Measurements from ENCODE around the gene ACTL10. TPM values are rescaled to one million over a fixed set of nuclear protein-coding genes. Genes with fewer than 3 reads are reported as not detected.
A peak's percentile ranks its signal among the peaks of the same experiment; 100 is the strongest.

ACTL10 gene
- total RNA-seq, 8 experiments from 2014 or later = 0.36 to 4.4 (median 1.6) TPM

DNA sequence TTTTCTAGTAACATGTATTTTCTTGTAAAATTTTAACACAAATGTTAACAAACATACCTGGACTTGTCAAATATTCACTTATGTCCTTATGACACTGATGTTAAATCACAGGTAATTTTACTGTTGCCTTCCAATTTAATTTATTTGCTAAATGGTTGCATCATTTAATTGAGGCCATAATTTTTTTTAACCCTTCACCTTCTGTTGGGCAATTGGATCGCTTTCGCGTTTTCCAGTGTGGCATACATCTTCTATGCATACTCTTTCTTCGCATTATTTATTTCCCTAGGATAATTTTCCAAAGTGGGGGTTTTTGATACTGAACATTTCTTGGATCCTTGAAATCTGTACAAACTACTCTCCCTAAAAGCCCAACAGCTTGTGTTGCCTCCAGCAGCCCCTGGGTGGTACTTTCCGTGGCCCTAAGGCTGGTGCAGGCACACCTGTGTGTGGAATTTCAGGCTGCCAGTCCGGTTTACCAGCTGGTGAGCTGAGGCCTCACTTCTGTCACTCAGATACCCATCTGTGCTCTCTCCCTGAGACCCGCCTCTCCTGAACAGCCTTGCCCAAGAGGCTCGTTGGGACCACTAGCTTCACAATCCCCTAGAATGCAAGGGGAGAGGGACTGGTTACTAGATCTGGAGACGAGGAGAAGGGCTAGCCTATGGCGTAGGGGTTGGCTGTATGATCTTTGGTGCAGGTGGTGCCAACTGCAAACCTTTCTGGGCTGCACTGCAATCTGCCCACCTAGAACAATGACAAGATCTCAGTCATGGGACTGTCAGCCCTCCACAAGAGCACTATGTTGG, 15.8 kb upstream of the ACTL10 start:
- 60 to 100% (median 92%) methylated on average over 1 to 7 of the region's 10 CpGs for WGBS, 10 experiments
- Histone ChIP-seq H3K4me1 (replicated peaks in 1 of 2) (peaks cover 21 to 24% of the 10 kb centered on the region in 2 donors), H3K27ac (no peak overlapping the region), H3K4me3 (no peak overlapping the region)
- no peak for ATAC-seq (replicated peaks in 6 of 8)
- in situ Hi-C loops (cut with MboI; ENCODE audit: low pct_unique_long_range_greater_than_20kb in 2 of 9, low sequenced_read_pairs in 9 of 9, unreplicated experiment in 9 of 9) = loop anchor here in 3 of 9 experiments (10.0 kb wide), 2 partner anchors 186 to 196 kb away; no protein-coding TSS in a partner anchor

DNA sequence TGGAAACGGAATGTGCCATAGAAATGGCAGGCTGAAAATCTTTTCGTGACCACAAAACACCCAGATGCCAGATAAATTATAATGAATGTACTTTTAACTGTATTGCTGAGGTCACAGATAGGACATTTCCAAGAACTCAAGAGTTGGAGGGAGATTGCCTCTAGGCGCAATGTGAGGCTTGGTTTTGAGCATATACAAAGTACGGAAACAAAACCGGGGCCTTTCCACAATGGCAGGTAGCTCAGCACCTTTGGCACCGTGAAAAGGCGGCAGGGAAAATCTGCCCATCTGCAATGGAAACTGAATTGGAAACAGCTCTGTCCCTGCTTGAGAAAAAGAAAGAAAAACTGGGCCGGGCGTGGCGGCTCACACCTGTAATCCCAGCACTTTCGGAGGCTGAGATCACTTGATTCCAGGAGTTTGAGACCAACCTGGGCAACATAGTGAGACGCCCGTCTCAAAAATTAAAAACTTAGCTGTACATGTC, 15.1 kb upstream of the ACTL10 start:
- no peak overlapping the region for H3K4me3 ChIP-seq
- no peak for ATAC-seq (replicated peaks in 6 of 8)
- WGBS, 10 experiments = 81 to 100% (median 93%) methylated on average over 1 to 12 of the region's 13 CpGs; no CpG with 5 or more reads in 2 of the 10 experiments
- H3K4me1 ChIP-seq (replicated peaks in 1 of 2) = peaks cover 21 to 24% of the 10 kb centered on the region in 2 donors
- in situ Hi-C loops (cut with MboI; ENCODE audit: low pct_unique_long_range_greater_than_20kb in 2 of 9, low sequenced_read_pairs in 9 of 9, unreplicated experiment in 9 of 9) = loop anchor here in 3 of 9 experiments (10.0 kb wide), 2 partner anchors 187 to 197 kb away; no protein-coding TSS in a partner anchor
- no peak overlapping the region for H3K27ac ChIP-seq

- WGBS, 10 experiments = 6 to 63% (median 27%) methylated on average over 1 to 9 of the region's 16 CpGs; no CpG with 5 or more reads in 2 of the 10 experiments
- ATAC-seq (replicated peaks in 6 of 8) = peak; percentile 44 to 86 (median 66)
- Histone ChIP-seq H3K27ac (no peak overlapping the region), H3K4me1 (replicated peaks in 1 of 2) (peaks cover 21 to 24% of the 10 kb centered on the region in 2 donors), H3K4me3 (no peak overlapping the region)
- in situ Hi-C loops (cut with MboI; ENCODE audit: low pct_unique_long_range_greater_than_20kb in 2 of 9, low sequenced_read_pairs in 9 of 9, unreplicated experiment in 9 of 9) = loop anchor here in 3 of 9 experiments (10.0 kb wide), 2 partner anchors 189 to 199 kb away; no protein-coding TSS in a partner anchor
Observed at GRCh38 chr20:33653218-33653899, 13.4 kb upstream of the ACTL10 start.

- peaks cover 19 to 22% of the 10 kb centered on the region in 2 donors for H3K4me1 ChIP-seq (replicated peaks in 1 of 2)
- in situ Hi-C loops (cut with MboI; ENCODE audit: low pct_unique_long_range_greater_than_20kb in 2 of 9, low sequenced_read_pairs in 9 of 9, unreplicated experiment in 9 of 9) = loop anchor here in 3 of 9 experiments (10.0 kb wide), 2 partner anchors 189 to 199 kb away; no protein-coding TSS in a partner anchor
- H3K4me3 ChIP-seq = no peak overlapping the region
- WGBS, 10 experiments = 68 to 100% (median 90%) methylated on average over 1 to 11 of the region's 11 CpGs; no CpG with 5 or more reads in 5 of the 10 experiments
- no peak for ATAC-seq (replicated peaks in 6 of 8)
- no peak overlapping the region for H3K27ac ChIP-seq
Observed at GRCh38 chr20:33653900-33654596, 12.7 kb upstream of the ACTL10 start.

DNA sequence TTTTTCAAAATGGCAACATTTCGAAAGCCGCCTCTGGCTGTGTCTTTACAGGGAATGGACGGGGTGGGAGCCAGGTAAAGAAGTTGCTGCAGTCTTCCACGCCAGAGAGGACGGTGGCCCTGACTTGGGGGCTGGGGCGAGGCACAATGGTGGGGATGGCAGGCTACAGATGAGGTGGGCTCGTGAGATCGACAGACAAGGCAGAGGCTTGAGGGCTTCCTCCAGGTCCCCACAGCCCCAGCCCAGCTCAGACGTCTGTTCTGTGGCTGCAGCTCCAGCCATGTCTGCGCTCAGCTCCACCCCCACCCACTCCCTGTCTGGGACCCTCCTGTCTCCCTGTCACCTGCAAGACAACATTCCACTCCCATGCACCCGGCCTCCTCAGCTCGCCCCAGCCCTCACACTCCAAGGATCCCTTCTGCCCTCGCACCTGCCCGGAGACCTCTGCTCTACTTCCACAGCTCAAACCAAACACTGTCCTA, 12.0 kb upstream of the ACTL10 start:
- H3K4me3 ChIP-seq = no peak overlapping the region
- ATAC-seq (replicated peaks in 6 of 8) = peak in 1 of 8 experiments; percentile 2
- 48 to 100% (median 80%) methylated on average over 1 to 8 of the region's 14 CpGs; no CpG with 5 or more reads in 6 of the 10 experiments for WGBS, 10 experiments
- in situ Hi-C loops (cut with MboI; ENCODE audit: low pct_unique_long_range_greater_than_20kb in 2 of 9, low sequenced_read_pairs in 9 of 9, unreplicated experiment in 9 of 9) = loop anchor here in 3 of 9 experiments (10.0 kb wide), 2 partner anchors 190 to 200 kb away; no protein-coding TSS in a partner anchor
- H3K27ac ChIP-seq = no peak overlapping the region
- H3K4me1 ChIP-seq (replicated peaks in 1 of 2) = peaks cover 13 to 17% of the 10 kb centered on the region in 2 donors

DNA sequence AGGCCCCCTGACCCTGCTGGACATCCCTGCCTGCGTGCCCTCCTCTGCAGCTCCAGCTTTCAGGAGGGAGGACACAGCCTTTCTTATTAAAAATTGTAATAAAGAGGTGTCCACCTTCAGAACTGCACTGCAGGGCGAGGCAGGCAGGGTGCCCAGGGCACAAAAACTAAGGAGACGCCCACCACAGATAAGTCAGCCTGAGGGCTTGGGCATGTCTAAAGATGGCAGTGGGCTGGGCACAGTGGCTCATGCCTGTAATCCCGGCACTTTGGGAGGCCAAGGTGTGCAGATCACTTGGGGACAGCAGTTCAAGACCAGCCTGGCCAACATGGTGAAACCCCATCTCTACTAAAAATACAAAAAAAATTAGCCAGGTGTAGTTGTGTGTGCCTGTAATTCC, 11.6 kb upstream of the ACTL10 start:
- Histone ChIP-seq H3K27ac (no peak overlapping the region), H3K4me1 (replicated peaks in 1 of 2) (peaks cover 9 to 17% of the 10 kb centered on the region in 2 donors), H3K4me3 (no peak overlapping the region)
- ATAC-seq (replicated peaks in 6 of 8) = peak in 1 of 8 experiments; percentile 1
- in situ Hi-C loops (cut with MboI; ENCODE audit: low pct_unique_long_range_greater_than_20kb in 2 of 9, low sequenced_read_pairs in 9 of 9, unreplicated experiment in 9 of 9) = loop anchor here in 3 of 9 experiments (10.0 kb wide), 2 partner anchors 190 to 200 kb away; no protein-coding TSS in a partner anchor
- 33 to 100% (median 82%) methylated on average over 1 to 2 of the region's 4 CpGs; no CpG with 5 or more reads in 6 of the 10 experiments for WGBS, 10 experiments

DNA sequence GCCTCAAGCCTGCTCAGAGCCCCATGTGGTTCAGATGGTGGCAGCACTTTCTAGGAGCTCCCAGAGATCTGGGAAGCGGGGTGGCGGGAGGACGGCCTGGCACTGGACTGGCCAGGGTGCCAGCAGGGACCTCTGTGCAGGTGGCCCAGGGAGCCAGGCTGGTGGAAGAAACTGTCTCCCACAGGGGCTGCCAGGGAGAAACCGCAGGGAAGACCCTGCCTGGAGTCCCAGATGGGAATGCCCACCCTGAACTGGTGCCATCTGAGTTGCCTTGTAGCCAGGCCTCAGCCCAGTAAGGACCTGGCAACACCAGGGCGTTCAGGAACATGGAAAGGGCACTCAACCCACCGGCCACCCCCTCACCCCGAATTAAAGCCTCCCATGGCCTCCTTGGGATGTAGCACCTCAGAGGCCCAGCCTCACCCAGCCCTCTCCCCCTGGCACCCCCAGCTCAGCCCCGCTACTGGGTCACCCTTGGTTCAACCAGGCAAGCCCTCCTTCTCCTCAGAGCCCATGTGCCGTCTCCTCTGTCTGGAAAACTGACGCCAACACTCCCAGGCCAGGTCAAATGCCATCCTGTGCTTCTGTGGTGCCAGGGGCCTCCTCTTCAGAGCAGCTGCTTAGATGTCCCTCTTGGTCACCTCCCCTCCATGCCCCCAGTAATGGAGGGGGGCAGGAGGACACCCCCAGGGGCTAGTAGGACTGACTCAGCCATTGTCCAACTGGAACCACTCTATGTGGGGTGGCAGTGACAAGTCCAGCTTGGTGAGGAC, 10.5 kb upstream of the ACTL10 start:
- H3K4me3 ChIP-seq = no peak overlapping the region
- WGBS, 10 experiments = 100% methylated on average over 1 of the region's 10 CpGs; no CpG with 5 or more reads in 9 of the 10 experiments
- H3K4me1 ChIP-seq (replicated peaks in 1 of 2) = peaks cover 9 to 17% of the 10 kb centered on the region in 2 donors
- in situ Hi-C loops (cut with MboI; ENCODE audit: low pct_unique_long_range_greater_than_20kb in 2 of 9, low sequenced_read_pairs in 9 of 9, unreplicated experiment in 9 of 9) = loop anchor here in 3 of 9 experiments (10.0 kb wide), 2 partner anchors 191 to 201 kb away; no protein-coding TSS in a partner anchor
- ATAC-seq (replicated peaks in 6 of 8) = no peak
- no peak overlapping the region for H3K27ac ChIP-seq

DNA sequence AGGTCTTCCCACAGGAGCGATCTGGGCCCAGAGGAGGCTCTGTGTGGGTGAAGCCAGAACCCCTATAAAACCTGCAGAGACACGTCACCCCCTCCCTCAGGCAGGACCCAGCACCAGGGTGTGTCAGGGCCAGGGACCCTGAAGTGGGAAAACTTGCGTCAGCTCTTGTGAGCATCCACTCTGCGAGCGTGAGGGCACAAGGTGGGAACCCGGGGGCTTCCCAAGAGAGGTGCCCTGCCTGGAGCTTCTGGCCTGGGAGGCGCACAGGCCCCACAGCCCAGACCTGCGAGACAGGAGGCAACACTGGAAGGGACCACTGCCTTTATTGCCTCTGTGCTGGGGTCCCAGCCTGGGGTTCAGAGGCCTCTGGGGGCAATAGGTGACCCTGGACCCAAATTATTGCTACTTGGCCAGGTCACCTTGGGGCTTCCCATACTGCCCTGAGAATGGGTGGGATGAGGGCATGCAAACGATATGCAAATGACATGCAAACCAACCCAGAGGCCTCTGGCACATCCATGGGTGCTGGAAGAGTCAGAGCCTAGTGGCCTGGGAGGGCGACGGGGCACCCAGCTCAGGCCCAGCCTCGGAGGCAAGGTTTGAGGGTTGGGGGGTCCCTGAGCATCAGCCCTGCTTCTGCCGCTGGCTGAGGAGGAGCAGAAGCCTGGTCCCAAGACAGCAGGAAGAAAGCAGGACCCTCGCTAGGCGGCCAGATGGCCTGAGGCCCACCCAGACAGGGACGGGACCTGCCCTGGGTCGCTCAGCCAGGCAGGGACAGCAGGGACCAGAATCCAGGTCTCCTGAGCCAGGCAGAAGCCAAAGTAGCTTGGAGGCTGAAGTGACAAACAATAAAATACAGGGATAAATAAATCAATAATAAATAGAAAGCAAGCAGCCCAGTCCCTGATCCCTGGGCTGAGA, 9.7 kb upstream of the ACTL10 start:
- no peak for ATAC-seq (replicated peaks in 6 of 8)
- WGBS, 10 experiments = 80 to 100% (median 88%) methylated on average over 2 to 4 of the region's 17 CpGs; no CpG with 5 or more reads in 4 of the 10 experiments

GRCh38 chr20:33657704-33658095, 9.0 kb upstream of the ACTL10 start:
- Histone ChIP-seq H3K4me1 (replicated peaks in 1 of 2) (peaks cover under 1 to 10% of the 10 kb centered on the region in 2 donors), H3K4me3 (no peak overlapping the region), H3K27ac (no peak overlapping the region)
- in situ Hi-C loops (cut with MboI; ENCODE audit: low pct_unique_long_range_greater_than_20kb in 2 of 9, low sequenced_read_pairs in 9 of 9, unreplicated experiment in 9 of 9) = loop anchor here in 3 of 9 experiments (10.0 kb wide), 2 partner anchors 193 to 203 kb away; no protein-coding TSS in a partner anchor
- 83 to 100% methylated on average over 1 of the region's 12 CpGs; no CpG with 5 or more reads in 8 of the 10 experiments for WGBS, 10 experiments
- ATAC-seq (replicated peaks in 6 of 8) = no peak

More for the DNA sequence above, 9.7 kb upstream of the ACTL10 start:
- in situ Hi-C loops (cut with MboI; ENCODE audit: low pct_unique_long_range_greater_than_20kb in 2 of 9, low sequenced_read_pairs in 9 of 9, unreplicated experiment in 9 of 9) = loop anchor here in 3 of 9 experiments (10.0 kb wide), 2 partner anchors 192 to 202 kb away; no protein-coding TSS in a partner anchor
- no peak overlapping the region for H3K27ac ChIP-seq
- no peak overlapping the region for H3K4me3 ChIP-seq
- peaks cover 1 to 8% of the 10 kb centered on the region in 2 donors for H3K4me1 ChIP-seq (replicated peaks in 1 of 2)

GRCh38 chr20:33658510-33658909, 8.2 kb upstream of the ACTL10 start:
- WGBS, 10 experiments = 60 to 100% methylated on average over 2 to 4 of the region's 8 CpGs; no CpG with 5 or more reads in 8 of the 10 experiments
- Histone ChIP-seq H3K4me1 (replicated peaks in 1 of 2) (peaks cover 3 to 5% of the 10 kb centered on the region in 2 donors), H3K4me3 (no peak overlapping the region), H3K27ac (no peak overlapping the region)
- ATAC-seq (replicated peaks in 6 of 8) = no peak
- in situ Hi-C loops (cut with MboI; ENCODE audit: low pct_unique_long_range_greater_than_20kb in 2 of 9, low sequenced_read_pairs in 9 of 9, unreplicated experiment in 9 of 9) = loop anchor here in 3 of 9 experiments (10.0 kb wide), 2 partner anchors 194 to 204 kb away; no protein-coding TSS in a partner anchor

All from motor neuron (in vitro differentiated cells).